NCI-H69 (cell line): ENCODE results near the gene SYCP2.
"Not testable (repeated sequence)": the region's sequence is repeated elsewhere in the genome, so short reads cannot be mapped to it uniquely, and the experiment has no call there.

Experiments used
- DNase-seq: peaks from one replicate; lab custom pipeline; 2025; lab: John Stamatoyannopoulos, UW

The SYCP2 gene

DNA sequence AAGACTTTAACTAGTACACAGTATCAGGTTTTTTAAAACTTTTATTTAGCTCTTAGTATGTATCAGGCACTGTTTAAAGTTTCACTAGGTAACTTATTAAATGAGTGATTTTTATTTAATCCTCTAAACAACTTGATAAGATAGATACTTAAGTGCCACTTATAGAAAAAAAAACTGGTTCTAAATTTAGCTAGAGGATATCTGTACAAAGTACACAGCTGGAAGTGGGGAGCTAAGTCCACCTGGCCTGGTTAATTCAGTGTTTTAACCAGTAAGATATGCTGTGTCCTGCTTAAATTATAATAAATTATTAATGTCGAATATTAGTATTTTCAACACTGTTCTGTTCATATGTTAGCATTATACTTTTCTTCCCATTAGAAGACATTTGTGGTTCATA, 37.5 kb downstream of the SYCP2 start:
- DNase-seq: no peak

DNA sequence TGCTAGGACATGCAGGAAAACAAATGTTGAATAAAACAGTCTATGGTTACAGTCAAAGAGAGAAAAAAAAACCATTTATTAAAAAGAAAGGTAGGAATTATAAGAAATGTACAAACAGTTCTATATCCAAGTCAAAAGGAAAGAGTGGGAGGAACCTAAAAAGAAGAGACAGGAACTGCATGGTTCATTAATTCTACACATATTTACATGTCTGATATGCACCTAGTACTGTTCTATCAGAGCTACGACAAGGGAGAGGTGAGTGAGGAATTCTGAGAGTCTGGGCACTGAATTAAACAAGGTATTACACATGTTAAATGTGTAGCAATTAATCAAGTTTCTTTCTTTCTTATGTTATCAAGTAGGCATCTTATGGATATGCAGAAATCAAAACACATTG, 41.9 kb downstream of the SYCP2 start:
- no peak for DNase-seq

DNA sequence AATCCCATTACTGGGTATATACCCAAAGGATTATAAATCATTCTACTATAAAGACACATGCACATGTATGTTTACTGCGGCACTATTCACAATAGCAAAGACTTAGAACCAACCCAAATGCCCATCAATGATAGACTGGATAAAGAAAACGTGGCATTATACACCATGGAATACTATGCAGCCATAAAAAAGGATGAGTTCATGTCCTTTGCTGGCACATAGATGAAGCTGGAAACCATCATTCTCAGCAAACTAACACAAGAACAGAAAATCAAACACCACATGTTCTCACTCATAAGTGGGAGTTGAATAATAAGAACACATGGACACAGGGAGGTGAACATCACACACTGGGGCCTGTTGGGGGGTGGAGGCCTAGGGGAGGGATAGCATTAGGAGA, 43.4 kb downstream of the SYCP2 start:
- DNase-seq: not testable (repeated sequence)

DNA sequence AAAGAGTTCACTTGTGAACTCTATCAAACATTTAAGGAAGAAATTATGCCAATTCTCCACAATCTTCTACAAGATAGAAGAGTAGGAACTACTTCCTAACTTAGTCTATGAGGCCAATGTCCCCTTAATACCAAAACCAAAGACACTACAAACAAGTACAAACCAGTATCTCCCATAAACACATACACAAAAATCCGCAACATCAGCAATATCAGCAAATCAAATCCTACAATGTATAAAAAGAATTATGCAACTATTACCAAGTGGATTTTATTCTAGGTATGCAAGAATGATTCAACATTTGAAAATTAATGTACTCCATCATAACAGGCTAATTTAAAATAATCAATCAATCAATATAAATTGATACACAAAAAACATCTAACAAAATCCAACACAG, 45.4 kb downstream of the SYCP2 start:
- no peak for DNase-seq

DNA sequence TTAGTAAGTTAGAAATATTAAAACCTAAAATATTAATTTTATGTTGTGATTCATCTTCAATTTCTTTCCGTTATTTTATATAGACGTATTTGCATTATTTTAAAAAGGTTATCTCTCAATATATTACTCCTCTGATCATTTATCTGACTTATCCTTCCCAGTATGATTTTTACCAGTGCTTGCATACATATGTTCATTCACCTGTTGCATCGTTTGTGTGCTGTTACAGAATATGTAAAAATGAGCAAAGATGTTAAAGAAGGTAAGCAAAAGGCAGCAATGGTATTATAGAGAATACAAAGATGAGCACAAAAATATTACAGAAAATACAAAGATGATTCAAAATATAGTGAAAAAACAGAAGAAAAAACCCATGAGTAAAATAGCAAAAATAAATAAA, 48.9 kb downstream of the SYCP2 start:
- no peak for DNase-seq

DNA sequence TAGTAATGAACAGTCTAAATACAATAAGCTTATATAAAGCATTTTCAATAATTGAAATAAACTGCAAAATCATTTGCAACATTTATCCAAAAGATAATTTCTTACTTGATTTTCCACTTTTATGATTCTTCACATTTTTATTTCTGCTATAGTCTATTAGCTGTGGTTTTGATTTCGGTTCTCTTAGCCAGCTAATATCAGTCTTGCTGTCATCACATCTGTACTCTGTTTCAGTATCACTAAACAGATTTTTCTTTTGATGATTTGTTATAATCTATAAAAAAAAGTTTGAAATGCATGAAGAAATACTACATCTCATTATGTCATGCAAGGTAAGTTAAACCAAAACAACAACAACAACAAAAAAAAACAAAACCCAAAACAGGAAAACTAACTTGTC, 53.2 kb downstream of the SYCP2 start:
- DNase-seq: no peak

DNA sequence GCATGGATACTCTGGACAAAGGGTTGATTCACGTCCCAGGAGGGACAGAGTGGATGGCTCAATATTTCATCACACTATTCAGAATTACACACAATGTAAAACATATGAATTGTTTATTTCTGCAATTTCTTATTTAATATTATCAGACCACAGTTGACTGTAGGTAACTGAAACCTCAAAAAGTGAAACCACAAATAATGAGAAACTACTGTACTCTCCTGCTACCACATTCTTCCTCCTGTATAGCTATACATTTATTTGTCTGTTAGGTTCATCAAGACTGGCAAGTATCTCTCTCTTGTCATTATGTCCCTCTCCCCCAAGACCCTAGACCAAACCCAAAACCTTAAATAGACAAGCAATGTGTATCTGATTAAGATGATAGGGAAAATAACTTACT, 60.0 kb downstream of the SYCP2 start:
- DNase-seq: no peak

DNA sequence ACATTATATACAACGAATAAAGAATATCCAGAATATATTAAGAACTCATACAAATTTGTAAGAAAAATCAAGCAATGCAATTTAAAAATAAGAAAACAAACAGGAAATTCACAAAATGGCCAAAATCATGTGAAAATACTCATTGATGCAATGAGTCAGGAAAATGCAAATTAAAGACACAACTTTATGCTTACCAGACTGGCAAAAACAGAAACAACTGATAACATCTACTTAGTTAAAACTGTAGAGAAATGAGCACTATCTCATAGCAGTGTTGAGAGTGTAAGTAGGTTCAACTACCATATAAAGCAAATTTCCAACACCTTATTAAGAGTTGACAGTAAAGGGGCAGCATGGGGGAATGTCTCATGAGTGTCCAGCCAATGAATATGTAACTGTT, 62.3 kb downstream of the SYCP2 start:
- DNase-seq: no peak

DNA sequence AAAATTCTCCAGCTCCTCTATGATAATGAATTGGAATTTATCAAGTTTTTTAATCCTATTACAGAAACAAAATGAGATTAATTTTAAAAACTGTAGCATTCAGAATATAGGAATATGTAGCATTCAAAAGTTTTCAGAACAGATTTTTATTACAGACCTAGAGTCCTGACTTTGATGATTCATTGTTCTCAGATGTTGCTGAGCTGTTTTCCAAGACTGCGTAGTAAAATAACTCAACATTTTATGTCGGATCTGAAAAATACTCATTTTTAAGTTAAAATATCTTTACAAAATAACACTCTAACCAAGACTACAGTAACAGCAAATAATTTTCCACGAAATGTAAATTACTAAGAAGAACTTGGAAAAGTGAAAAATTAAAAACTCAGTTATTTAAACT, 67.1 kb downstream of the SYCP2 start:
- DNase-seq: no peak

DNA sequence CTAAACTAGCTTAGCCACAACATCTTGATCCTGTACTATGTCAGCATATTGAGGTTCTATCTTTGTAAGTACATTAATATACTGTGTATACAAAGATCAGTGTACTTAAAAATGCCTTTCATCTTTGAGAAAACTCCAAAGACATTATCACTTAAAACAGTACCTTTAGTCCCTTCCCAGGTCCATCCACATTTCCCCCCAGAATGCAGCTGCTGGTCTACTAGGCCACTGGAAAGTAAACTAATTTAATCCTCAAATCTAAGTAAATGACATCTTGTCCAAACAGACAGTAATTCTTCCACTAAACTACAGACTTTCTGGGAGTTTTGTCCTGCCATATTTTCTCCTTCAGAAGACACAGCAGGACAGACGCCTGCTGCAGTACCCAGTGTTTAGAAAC, 68.7 kb downstream of the SYCP2 start:
- no peak for DNase-seq

DNA sequence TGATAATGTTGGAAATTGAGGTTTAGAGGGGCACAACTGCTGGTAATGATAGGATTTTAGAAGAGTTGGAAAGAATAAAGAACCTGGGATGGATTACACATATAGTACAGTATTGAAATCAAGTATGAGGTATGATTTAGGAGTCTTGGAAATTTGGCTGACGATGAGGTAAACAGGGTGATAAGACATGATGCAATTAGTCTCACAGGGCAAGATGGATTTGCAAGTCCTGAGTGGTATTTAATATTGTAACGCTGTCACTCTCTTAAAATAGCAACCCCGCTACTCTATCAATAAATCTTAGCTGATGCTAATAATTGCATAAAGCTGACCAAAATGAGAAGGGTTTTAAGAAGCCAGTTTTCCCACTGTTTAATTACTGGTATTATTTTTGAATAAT, 70.4 kb downstream of the SYCP2 start:
- no peak for DNase-seq

DNA sequence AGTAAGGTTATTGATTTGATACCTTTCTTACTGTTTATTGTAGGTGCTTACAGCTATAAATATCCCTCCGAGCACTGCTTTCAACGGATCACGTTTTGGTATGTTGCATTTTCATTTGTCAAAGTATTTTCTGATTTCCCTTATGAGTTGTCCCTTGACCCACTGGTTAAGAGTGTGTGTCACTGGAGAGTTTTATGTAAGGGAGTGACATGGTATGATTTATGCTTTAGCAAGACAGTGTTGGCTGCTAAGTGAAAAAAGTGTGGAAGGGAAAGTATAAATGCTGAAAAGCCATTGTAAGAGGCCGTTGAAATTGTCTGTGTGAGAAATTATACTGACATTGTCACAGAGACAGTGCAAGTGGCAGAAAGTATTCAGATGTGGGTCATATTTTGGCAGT, 72.0 kb downstream of the SYCP2 start:
- no peak for DNase-seq

DNA sequence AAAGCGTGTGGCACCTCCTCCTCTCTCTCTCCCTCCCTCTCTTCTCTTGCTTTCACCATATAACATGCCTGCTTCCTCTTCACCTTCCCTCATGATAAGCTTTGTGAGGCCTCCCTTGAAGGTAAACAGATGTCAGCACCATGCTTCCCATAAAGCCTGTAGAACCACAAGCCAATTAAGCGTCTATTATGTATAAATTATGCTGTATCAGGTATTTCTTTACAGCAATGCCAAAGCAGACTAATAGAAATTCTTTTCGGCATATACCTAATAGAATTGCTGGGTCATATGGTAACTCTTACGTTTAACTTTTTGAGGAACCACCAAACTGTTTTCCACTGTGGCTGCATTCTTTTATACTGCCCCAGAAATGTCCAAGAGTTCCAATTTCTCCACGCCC, 75.0 kb downstream of the SYCP2 start:
- DNase-seq: no peak

DNA sequence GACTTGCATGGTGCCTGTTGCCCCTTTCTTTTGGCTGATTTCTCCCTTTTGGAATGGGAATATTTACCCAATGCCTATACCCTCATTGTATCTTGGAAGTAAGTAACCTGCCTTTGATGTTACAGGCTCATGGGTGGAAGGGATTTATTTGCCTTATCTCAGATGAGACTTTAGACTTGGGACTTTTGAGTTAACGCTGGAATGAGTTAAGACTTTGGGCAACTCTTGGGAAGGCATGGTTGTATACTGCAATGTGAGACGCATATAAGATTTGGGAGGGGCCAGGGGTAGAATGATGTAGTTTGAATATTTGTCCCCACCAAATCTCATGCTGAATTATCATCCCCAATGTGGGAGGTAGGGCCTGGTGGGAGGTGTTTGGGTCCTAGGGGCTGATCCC, 75.5 kb downstream of the SYCP2 start:
- DNase-seq: no peak

DNA sequence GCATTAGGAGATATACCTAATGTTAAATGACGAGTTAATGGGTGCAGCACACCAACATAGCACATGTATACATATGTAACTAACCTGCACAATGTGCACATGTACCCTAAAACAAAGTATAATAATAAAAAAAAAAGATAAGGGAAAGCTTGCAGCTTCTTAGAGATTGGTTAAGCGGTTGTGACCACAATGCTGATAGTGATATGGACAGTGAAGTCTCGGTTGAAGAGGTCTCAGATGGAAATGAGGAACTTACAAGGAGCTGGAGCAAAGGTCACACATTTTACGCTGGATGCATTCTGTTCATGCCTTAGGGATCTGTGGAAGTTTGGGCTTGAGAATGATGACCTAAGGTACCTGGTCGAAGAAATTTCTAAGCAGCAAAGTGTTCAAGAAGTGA, 76.5 kb downstream of the SYCP2 start:
- not testable (repeated sequence) for DNase-seq

DNA sequence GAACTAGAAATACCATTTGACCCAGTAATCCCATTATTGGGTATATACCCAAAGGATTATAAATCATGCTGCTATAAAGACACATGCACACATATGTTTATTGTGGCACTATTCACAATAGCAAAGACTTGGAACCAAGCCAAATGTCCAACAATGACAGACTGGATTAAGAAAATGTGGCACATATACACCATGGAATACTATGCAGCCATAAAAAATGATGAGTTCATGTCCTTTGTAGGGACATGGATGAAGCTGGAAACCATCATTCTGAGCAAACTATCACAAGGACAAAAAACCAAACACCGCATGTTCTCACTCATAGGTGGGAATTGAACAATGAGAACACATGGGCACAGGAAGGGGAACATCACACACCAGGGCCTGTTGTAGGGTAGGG, 76.9 kb downstream of the SYCP2 start:
- DNase-seq: not testable (repeated sequence)

DNA sequence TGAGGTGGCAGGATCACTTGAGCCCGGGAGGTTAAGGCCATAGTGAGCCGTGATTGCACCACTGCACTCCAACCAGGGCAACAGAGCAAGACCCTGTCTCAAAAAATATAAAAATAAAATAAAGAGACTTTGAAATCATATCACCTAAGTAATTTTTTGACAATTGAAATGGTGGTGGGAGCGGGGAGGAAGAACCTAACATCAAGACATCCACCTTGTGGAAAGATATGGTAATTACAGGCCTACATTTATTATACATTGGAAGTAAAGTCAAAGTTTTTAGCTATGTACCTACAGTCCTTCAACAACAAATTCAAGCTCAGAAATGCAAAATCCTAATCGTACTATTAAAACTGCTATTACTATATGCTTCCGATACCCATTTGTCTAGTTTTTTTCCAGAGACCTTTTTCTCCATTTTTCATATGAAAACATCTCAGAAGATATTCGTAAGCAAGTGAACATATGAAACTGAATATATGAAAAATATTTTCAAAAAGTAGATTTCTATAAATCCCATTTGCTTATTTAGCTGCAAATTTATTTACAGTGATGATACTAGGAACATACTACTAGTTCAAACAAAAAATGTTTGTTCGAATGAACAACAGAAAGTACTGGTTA, 83.3 kb downstream of the SYCP2 start:
- DNase-seq: peak; percentile 17

DNA sequence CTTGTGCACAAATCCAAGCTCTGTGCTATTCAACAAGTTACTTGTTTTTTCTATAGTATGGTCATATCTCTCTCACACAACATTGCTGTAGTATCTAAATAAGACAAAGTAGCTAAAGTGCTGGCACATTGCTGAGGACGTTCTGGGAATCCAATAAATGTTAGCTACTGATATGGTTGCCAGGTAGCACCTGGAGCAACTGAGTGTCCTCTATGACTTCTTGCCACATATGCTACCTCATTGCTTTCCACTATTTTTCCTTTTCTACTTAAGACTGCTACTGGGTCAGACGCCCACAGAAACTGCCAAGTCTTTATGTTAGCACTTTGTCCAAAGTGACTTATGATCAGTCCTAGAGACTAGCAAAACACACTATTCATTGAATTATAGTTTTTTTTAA, 85.3 kb downstream of the SYCP2 start:
- DNase-seq: no peak

DNA sequence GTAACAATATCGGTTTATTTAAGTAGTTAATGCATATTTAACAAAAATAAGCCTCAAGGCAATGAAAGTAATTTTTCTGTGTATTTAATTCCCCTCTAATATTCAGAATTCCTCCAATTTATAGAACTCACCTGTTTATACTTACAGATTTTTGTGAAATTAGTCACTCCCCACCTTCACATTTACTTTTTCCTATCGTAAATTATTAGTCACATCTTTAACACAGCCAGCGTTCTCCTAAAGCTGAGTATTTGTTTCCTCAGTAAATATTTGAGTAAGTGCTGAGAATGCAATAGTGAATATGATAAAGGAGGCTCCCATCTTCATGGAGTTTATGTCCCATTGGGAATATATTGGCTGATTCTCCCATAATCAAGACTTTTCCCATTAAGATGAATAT, 88.0 kb downstream of the SYCP2 start:
- no peak for DNase-seq

DNA sequence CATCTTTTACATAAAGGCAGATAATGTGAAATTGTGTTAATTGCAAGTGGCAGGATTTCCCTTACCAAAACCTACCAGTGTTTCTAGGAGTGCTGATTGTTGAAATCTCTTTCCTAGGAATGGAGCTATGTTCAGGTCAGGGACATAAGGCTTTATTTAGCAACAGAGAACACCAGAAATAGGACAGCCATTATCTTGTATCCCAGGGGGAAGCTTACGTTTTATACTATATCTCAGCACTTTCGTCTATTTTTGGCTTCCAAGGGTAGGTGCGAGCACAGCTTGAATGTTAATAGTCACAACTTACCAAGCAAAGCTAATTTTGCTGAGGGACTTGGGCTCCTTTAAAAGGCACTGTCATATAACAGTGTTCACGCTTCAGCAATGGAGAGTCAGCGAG, 94.0 kb downstream of the SYCP2 start:
- DNase-seq: no peak

DNA sequence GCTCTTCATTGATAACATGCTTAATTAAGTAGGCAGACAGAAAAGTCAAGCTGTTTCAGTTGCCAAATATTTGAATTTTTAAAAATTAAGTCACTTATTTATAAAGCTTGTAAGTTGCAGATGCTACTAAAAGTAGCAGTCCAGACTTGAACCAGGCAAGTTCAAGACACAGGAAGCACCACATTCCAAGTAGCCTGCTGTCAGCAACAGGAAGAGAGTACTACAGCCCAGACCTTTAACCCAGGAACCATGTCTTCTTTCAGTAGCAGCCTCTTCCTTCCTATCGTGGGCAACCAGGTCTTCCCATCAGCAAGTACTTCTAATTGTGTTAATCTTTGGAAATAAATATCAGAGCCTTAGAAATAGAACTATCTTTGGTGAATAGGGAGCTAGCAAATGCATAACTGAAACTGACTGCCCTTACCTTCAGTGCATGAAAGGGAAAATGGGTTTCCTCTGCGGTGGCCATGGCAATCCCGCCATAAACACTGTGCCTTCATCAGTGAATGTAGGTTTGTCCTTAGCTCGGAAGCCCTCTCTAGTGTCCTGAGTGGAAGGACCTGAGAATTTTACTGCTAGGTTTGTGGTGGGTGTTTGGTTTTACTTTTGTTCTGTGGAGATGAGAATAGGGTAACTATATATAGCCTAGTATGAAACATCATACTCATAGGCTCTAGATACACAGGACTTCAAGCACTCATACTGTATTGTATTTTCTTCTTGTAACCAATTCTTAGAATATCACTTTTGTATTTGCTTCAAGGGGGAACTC, 95.6 kb downstream of the SYCP2 start:
- no peak for DNase-seq

DNA sequence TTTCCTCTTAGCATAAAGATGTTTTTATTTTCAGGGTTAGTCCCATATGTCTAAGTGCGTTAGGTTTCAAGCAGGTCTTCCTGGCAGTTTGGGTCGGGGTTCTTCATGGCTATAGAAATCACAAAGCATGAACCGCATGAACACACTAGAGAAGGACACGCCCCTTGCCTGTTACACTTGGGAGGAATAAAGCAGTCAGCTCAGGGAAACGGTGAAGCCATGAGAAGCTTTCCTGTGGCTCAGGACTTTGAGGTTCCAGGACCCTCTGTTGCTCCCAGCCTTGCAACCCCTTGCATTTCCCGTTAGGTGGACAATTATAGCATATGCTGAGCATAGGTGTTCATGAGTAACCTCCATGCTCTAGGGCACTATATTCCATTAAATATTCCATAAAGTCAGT, 96.7 kb downstream of the SYCP2 start:
- DNase-seq: peak; percentile 15

DNA sequence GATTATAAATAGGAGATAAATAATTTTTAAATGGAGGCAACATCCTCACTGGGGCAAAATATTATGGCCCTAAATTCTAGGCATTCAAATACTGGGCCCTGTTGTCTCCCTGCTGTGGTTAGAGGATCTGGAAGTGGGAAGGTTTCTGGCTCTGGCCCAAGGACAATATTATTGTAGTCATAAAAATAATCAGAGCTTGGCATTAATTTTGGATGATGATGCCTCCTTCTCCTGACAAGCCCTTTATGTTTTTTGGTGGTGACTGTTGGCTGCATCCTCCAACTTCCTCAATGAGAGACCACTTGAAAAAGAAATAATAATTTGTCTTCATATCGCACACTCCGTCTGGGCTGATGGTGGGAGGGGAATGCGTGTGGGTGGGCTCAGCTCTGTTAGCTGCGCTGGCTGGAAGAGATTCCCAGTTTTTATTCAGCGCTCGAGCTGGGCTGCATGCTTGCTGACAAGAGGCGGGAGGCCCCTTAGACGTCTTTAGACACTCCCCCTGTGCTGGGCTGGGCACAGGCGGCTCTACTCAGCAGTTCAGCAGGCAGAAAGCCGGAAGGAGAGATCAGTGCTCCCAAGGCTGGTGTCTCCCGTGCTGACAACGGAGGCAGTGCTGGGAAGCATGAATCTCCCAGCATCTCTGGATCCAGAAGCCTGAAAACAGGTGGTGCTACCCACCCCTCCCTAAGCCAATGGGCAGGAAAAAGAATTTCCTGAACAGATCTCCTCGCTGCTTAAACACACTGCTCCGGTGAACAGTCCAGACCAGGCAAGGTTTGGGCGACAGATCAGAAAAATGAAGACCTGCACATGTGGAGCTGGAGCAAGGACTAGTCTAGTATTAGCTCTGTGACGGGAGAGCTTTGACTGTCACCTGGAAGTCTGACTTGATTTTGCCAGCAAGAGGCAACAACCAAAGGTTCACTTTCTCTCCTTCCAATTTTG, 97.7 kb downstream of the SYCP2 start:
- DNase-seq: peak; percentile 49
